ES-I3 (cell line): ENCODE measurements around the gene SH3PXD2A.

Source experiments
- H3K36me3 ChIP-seq: 2 replicates; pipeline ENCODE4 v1.6.1; 2013; ENCODE audit warnings: mild to moderate bottlenecking, low read length, control low read depth, moderate library complexity; ENCODE audit not compliant: insufficient read depth
- H3K4me1 ChIP-seq: 2 replicates; pipeline ENCODE4 v1.6.1; 2013; ENCODE audit warnings: mild to moderate bottlenecking, control low read depth, low read length; ENCODE audit not compliant: insufficient read depth
- H3K9ac ChIP-seq: 2 replicates; pipeline ENCODE4 v1.6.1; 2013; ENCODE audit warnings: low read depth, mild to moderate bottlenecking, low read length, moderate library complexity
- H3K9me3 ChIP-seq: 2 replicates; pipeline ENCODE4 v1.6.1; 2013; ENCODE audit warnings: mild to moderate bottlenecking, low read length, moderate library complexity; ENCODE audit not compliant: control insufficient read depth, insufficient read depth

Gene SH3PXD2A

DNA sequence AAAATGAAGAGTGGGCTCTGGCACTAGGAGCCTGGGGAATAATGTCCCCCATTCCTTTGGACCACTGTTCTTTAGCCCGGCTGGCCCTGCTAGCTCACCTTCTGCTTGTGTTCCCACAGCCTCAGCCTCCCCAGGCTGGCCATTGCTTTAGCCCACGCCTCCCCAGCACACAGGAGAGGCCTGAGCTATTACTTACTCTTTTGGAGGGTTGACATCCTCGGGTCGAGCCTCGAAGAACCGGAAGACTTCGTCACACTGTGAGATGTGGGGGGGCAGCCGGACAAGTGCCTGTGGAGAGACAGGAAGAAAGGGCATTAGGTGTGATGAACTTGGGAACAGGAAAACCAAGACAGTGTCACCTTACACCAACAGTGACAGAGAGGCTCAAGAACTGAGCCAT, 131.3 kb downstream of the SH3PXD2A start:
- H3K36me3 ChIP-seq = no peaks in the 10 kb centered on the region
- H3K9ac ChIP-seq = no peak overlapping the region
- H3K4me1 ChIP-seq = 0 out of 2 replicates have a peak, but pooled peaks cover 4% of the 10 kb centered on the region
- H3K9me3 ChIP-seq = no peaks in the 10 kb centered on the region

DNA sequence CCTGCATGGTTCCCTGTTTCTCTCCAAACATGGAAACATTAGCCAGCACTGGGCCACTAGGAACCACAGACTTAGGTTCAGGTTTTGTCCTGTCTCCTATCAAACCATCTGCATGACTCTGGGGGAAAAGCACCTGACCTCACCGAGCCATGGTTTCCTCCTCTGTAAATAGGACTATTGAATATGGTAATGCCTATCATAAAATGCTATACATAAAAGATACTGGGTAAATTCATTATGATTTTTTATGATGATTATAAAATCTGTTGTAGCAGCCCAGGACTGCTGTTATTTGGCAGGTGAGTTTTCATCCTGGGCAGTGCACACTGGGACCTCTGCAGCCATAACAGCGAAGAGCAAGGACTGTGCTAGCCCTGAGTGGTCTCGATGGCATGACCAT, 131.8 kb downstream of the SH3PXD2A start:
- Histone ChIP-seq H3K9ac (no peak overlapping the region), H3K9me3 (no peaks in the 10 kb centered on the region), H3K36me3 (no peaks in the 10 kb centered on the region)

DNA sequence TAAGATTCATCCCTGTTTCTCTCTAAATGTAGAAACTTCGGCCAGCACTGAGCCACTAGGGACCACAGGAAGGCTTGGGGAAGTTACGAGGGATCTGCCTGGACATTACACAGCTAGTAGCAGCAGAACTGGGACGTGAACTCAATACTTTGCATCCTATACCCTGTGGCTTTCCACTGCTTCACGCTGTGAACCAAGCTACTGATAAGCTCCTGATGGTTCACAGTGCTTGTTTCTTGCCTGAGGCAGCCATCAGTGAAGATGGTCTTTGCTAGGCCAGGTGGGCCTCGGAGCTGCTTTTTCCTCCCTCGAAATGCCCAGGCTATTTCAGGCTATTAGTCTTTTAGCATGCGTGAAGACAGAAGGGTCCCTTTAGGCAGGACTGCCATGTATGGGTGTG, 132.7 kb downstream of the SH3PXD2A start:
- no peak overlapping the region for H3K9ac ChIP-seq
- H3K36me3 ChIP-seq = no peaks in the 10 kb centered on the region
- no peaks in the 10 kb centered on the region for H3K9me3 ChIP-seq
- peaks cover 4% of the 10 kb centered on the region; the same call in 1 of the 2 replicates for H3K4me1 ChIP-seq

More for the DNA sequence above, 131.8 kb downstream of the SH3PXD2A start:
- H3K4me1 ChIP-seq = 0 out of 2 replicates have a peak, but pooled peaks cover 4% of the 10 kb centered on the region

DNA sequence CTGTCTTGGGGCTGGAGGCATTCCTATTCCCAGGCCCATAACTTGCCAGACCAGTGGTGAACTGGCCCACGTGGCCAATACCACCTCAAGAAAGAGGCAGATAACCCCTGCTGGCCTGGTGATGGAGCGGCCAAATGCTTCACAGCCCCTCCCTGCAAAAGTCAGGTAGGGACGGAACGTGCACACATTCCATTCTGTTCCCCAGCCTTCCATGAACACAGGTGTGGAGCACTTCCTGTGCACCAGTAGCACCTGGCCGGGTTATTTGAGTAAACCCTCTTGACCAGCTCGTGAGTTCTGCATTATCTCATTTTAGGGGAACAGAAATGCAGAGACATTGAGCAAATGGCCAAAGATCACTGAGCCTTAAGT, 134.4 kb downstream of the SH3PXD2A start:
- Histone ChIP-seq H3K9me3 (no peaks in the 10 kb centered on the region), H3K9ac (no peak overlapping the region), H3K36me3 (no peaks in the 10 kb centered on the region), H3K4me1 (peaks cover 8% of the 10 kb centered on the region; the same call in 1 of the 2 replicates)

DNA sequence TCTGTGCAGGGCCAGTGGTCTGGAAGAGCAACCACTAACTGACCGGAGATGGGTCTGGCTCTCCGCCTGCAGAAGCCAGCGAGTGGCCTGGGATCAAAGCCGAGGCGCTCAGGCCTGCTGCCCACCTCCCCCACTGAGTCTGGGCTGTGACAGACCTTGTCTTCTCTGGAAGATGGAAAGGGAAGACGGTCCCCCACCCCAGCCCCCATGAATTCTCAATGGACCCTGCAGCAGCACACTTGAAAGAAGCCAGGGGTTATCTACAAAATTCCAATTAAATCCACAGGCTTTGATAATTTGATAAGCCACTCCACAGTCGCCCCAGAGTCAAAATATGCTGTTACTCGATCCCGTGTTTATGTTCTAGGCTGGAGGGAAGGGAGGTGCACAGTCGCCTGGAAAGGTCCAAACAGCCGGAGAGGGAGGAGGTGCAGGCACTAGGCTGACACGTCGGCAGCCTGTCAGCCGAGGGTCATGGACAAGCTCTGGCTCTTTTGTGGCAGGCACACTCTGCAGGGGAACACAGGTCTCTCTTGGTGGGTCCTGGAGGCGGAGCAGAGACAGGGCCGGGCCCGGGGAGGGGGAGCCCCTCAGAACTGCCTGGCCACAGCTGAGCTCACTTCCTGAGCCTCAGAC, 134.9 kb downstream of the SH3PXD2A start:
- H3K9ac ChIP-seq = no peak overlapping the region
- no peaks in the 10 kb centered on the region for H3K36me3 ChIP-seq
- peaks cover 8% of the 10 kb centered on the region; the same call in 1 of the 2 replicates for H3K4me1 ChIP-seq
- no peaks in the 10 kb centered on the region for H3K9me3 ChIP-seq

DNA sequence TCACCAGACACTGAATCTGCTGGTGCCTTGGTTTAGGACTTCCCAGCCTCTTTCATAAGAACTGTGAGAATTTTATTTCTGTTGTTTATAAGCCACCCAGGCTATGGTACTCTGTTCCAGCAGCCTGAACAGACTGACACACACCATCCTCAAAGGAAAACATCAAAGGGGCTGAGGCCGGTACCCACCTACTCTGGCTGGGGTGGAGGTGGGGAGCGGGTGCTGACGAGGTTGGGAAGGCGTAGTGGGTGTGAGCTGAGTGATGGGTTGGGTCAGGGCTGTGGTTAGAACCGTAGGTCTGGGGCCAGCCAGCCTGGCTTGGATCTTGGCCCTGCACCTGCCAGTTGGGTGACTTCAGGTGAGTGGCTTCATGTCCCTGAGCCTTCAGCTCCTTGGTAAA, 136.3 kb downstream of the SH3PXD2A start:
- no peaks in the 10 kb centered on the region for H3K9me3 ChIP-seq
- H3K36me3 ChIP-seq = no peaks in the 10 kb centered on the region
- H3K4me1 ChIP-seq = peaks cover 8% of the 10 kb centered on the region; the same call in 1 of the 2 replicates
- H3K9ac ChIP-seq = no peak overlapping the region

DNA sequence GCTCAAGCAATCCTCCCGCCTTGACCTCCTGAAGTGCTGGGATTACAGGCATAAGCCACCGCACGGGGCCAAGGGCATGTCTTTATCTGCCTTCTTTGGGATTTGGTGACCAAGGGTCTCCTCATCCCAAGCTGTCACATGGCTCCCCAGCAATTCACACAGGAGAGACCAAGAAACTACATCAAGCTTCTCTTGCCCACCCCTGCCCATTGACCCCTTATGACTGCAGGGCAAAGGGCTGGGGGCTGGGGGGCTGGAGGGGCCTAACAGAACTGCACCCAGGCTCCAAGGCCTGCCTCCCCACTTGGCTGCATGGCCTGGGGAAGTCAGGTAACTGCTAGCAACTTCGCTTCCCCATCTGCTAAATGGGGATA, 137.1 kb downstream of the SH3PXD2A start:
- no peaks in the 10 kb centered on the region for H3K9me3 ChIP-seq
- H3K4me1 ChIP-seq = peaks cover 8% of the 10 kb centered on the region; the same call in 1 of the 2 replicates
- no peaks in the 10 kb centered on the region for H3K36me3 ChIP-seq
- no peak overlapping the region for H3K9ac ChIP-seq

DNA sequence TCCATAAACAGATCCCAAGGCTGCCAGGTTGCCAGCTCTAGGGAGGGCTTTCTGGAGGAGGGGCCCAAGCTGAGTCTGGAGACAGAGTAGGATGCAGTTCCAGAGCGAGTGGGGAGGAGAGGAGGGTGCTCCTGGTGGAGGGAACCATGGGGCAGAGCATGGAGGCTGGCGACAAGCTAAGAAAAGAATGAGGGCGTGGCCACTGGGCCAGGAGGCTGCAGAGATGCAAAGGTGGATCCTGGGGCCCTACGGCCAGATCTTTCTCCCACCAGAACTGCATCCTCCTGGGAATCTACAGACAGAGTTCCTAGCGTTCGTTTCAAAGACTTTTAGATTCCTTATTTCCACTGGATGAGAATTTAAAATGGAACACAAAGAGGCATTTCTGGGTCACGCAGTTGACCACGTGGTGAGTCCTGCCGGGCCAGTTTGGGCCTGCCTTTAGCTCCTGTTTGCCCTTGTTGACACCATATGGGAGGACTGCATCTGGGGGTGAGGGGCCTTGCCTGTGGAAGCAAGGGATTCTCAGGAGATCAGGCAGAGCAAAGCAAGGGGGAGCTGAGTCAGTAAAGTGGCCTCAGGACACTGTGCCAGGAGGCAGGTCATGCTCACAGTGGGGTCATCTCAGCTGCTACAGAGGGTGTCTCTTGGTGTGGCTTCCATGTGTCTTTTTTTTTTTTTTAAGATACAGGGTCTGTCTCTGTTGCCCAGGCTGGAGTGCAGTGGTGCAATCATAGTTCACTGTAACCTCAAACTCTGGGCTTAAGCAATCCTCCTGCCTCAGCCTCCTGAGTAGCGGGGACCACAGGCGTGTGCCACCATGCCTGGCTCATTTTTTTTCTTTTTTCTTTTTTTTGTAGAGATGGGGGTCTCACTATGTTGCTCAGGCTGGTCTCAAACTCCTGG, 137.8 kb downstream of the SH3PXD2A start:
- Histone ChIP-seq H3K4me1 (peaks cover 8% of the 10 kb centered on the region; the same call in 1 of the 2 replicates), H3K36me3 (no peaks in the 10 kb centered on the region), H3K9me3 (no peaks in the 10 kb centered on the region), H3K9ac (no peak overlapping the region)

DNA sequence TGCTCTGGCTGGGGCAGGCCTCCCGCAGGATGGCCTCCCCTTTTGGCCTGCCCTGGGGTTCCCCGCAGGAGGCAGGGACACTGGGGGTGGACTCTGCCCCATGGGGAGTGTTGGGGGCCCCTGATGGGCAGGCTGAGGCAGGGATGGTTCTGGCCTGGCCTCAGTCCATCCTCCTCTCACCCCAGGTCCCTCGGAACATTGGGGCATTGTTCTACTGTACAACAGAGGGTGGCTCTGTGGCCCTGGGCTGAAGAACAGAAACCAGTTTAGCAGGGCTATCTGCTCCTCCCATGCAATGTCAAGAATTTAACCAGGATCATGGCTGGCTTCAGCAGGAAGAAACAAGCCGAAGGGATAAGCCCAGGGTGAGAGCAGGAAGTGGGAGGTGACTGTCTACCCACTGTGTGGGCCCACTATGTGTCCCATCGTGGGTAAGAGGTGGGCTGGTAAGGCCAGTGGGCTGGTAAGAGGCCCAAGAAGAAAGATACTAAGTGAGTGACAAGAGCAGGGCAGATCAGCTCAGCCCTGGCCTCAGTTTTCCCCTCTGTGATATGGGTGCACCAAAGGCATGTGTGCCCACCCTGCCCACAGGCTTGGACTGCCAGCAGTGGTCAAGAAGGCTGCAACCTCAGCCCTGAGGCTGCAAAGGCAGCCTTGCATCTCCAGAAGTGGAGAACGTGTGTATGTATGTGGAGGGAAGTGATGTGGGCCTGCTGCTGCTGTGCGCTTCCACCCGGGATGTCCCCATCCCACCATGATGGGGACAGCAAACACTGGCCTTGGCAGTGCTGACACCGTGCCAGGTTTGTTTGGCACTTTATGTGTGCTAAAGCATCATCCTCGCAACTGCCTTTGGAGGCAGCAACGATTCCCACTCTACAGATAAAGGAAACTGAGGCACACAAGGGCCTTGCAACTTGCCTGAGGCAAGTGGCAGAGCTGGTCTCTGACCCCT, 138.9 kb downstream of the SH3PXD2A start:
- Histone ChIP-seq H3K9ac (no peak overlapping the region), H3K9me3 (no peaks in the 10 kb centered on the region), H3K36me3 (no peaks in the 10 kb centered on the region), H3K4me1 (peaks cover 8% of the 10 kb centered on the region; the same call in 1 of the 2 replicates)

DNA sequence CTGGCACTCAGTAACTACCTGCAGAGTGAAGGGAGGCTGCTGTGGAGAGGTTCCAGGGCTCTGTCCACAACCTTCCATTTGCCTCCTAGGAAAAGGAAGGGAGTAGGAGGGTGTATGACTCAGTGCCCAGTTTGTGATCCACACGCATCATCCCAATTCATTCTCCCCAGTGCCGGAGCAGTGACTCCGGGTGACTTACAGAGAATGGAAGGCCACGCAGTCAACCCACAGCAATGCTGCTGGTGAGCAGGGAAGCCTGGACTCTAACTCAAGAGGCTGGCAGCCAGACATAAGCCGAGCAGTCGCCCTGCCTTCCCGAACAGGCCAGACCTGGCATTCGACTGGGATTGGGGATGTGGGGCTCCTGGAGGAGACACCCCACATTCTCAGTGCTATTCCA, 139.9 kb downstream of the SH3PXD2A start:
- Histone ChIP-seq H3K36me3 (no peaks in the 10 kb centered on the region), H3K4me1 (peaks cover 4% of the 10 kb centered on the region; the same call in 1 of the 2 replicates), H3K9ac (no peak overlapping the region), H3K9me3 (no peaks in the 10 kb centered on the region)

DNA sequence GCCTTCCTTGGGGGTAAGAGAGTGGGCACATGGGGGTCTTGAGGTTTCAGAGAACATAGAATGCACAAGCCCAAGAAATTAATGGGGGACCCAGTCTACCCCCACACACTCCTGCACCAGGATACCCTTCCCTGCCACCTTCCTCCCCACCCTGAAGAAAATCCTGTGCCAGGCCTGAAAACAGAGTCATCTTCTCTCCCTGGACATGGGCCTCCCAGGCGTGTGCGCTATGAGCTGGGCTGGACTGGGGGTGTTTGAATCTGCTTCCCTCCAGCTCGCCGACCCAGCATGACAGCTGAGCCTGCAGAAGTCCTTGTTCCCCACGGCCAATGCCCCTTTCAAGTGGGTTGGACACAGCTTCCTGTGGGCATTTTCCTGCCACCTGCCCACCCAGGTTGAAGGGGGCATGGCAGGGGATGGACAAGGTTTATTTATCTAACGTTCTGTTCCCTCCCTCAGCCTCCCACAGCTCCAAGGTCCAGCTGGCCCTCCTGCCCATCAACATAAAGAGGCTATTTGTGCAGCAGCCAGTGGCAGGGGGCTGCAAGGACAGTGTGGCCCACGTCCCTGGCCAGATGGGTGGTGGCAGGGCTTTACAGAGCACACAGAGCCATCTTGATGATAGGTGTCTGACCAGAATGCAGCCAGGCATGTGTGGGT, 141.0 kb downstream of the SH3PXD2A start:
- Histone ChIP-seq H3K36me3 (no peaks in the 10 kb centered on the region), H3K4me1 (peaks cover 6% of the 10 kb centered on the region; the same call in 1 of the 2 replicates), H3K9me3 (no peaks in the 10 kb centered on the region), H3K9ac (no peak overlapping the region)

DNA sequence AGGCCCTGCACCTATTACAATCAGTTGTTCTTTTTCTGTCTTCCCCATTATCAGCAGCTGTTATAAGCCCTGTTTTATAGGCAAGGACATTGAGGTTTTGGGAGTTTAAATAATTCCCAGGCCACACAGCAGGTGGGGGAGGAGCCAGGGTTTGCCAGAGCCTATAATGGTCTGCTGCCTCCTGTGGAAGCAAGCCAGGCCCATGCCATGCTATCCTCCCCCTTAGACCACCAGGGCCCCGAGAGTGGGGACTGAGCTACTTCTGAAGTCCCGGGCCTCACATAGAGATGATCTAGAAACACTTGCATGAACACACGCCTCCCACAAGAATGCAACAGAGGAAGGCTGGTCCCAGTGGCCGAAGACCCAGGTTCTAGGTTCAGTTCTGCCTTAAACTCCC, 141.7 kb downstream of the SH3PXD2A start:
- Histone ChIP-seq H3K4me1 (peaks cover 10% of the 10 kb centered on the region; the same call in 1 of the 2 replicates), H3K9me3 (no peaks in the 10 kb centered on the region), H3K9ac (no peak overlapping the region), H3K36me3 (no peaks in the 10 kb centered on the region)

DNA sequence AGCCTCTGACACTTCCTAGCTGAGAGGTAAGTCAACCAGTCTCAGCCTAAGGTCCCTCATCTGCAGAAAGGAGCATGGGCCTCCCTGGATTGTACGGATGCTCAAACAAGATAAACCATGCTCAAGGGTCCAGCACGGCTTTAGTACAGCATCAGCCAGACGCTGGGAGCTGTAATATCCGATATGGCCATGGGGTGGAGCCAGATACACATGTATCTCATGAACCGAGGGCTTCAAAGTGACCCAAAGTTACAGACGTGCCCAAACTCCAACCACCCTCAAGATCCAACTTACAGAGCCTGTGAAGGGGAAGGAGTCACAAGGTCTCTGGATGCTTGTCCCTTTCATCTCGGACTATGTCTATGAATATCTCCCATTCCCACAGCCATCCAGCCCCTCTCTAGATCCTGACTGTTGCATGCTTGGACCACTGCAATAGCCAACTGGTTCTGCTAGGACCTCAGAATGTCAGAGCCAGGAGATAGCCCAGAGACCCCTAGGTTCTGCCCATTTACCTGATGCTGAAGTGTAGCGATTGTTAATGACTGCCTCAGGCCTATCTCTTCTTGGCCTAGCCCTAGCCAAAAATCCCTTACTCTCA, 142.4 kb downstream of the SH3PXD2A start:
- peaks cover 10% of the 10 kb centered on the region; the same call in 1 of the 2 replicates for H3K4me1 ChIP-seq
- H3K9ac ChIP-seq = no peak overlapping the region
- H3K36me3 ChIP-seq = no peaks in the 10 kb centered on the region
- no peaks in the 10 kb centered on the region for H3K9me3 ChIP-seq
